K562 (cell line): ENCODE measurements around the gene CAPN7. TPM values are rescaled to one million over a fixed set of nuclear protein-coding genes. Genes with fewer than 3 reads are reported as not detected.

Experiments used
- ATAC-seq: fragments of 200-7000 bp; cut with Tn5 transposase; 3 replicates; pipeline ENCODE4 v1.9.1; 2020; ENCODE audit warnings: moderate library complexity
- BruUV-seq: library from RNA; stranded (reverse); fragments of 400-500 nt; replicated peaks from 2 replicates; lab custom pipeline; 2021; lab: Mats Ljungman, UMichigan
- CTCF ChIA-PET: fragments of 300-600 bp; formaldehyde crosslinking; extraction: SDS; loops from one replicate; lab custom pipeline; 2021; ENCODE audit warnings: low intra/inter-chr PET ratio; lab: Yijun Ruan, JAX
- POLR2A ChIA-PET: fragments of 300-600, 350-650 bp; sonication (Branson Sonifier 250); formaldehyde crosslinking; extraction: SDS; loops from one replicate; lab custom pipeline; 2021; ENCODE audit warnings: antibody characterized with exemption, inconsistent platforms; lab: Yijun Ruan, JAX
- DNase-seq, 4 experiments: peaks; one replicate each; pipeline versions ENCODE4 v3.0.0 to v3.0.0-alpha.2; 2011 to 2018; ENCODE audit warnings: low spot score in 3 of 4, mixed read lengths in 3 of 4; ENCODE audit errors: extremely low read depth in 1 of 4
- FAIRE-seq: peaks from 2 replicates; lab custom pipeline; 2011; peaks lifted over from hg19 to GRCh38; lab: Jason Lieb, UNC
- H2AFZ ChIP-seq: 2 replicates; pipeline ENCODE4 v1.6.0; 2011; ENCODE audit warnings: low read depth, low read length, control low read depth, inconsistent platforms
- H3K27ac ChIP-seq: fragments of 200-600 bp; 3 replicates; pipeline ENCODE4 v1.8.0; 2011; ENCODE audit warnings: low read depth, mild to moderate bottlenecking, control low read depth, inconsistent platforms, low read length, moderate library complexity, mixed read lengths; ENCODE audit errors: extremely low read depth
- H3K27me3 ChIP-seq, 2 experiments: fragments of 300-600 bp in 1 of 2; 2 replicates in 1 of 2; 3 replicates in 1 of 2; pipeline versions ENCODE4 v1.6.0 to v1.8.0; 2011; ENCODE audit warnings: inconsistent platforms in 2 of 2, low read length in 2 of 2, mild to moderate bottlenecking in 1 of 2, mixed read lengths in 1 of 2, moderate library complexity in 1 of 2; ENCODE audit not compliant: control insufficient read depth in 2 of 2, insufficient read depth in 2 of 2
- H3K36me3 ChIP-seq: fragments of 300-600 bp; 3 replicates; pipeline ENCODE4 v1.8.0; 2011; ENCODE audit warnings: mild to moderate bottlenecking, low read length, inconsistent platforms; ENCODE audit not compliant: control insufficient read depth, insufficient read depth
- H3K4me1 ChIP-seq, 2 experiments: fragments of 200-600 bp in 1 of 2; replicated peaks in 1 of 2; 2 replicates in 1 of 2; 3 replicates in 1 of 2; pipeline versions ENCODE4 v1.5.1 to v1.8.0; 2011; ENCODE audit warnings: inconsistent platforms in 2 of 2, low read length in 2 of 2, mild to moderate bottlenecking in 1 of 2, mixed read lengths in 1 of 2, moderate library complexity in 1 of 2; ENCODE audit not compliant: control insufficient read depth in 2 of 2, insufficient read depth in 2 of 2
- H3K4me2 ChIP-seq: 2 replicates; pipeline ENCODE4 v1.6.1; 2011; ENCODE audit warnings: low read length, control low read depth, inconsistent platforms, mixed read lengths; ENCODE audit not compliant: insufficient read depth
- H3K4me3 ChIP-seq: fragments of 200-600 bp; sonication (generic), shearing (Covaris generic); 2 replicates; pipeline ENCODE4 v1.5.1; 2016; ENCODE audit warnings: control low read depth, inconsistent platforms
- H3K79me2 ChIP-seq: fragments of 200-600 bp; 3 replicates; pipeline ENCODE4 v1.8.0; 2011; ENCODE audit warnings: low read length, inconsistent platforms; ENCODE audit not compliant: control insufficient read depth, insufficient read depth
- H3K9ac ChIP-seq, 2 experiments: 2 replicates each; pipeline versions ENCODE4 v1.6.0 to v1.6.1; 2011; ENCODE audit warnings: low read depth in 2 of 2, low read length in 2 of 2, control low read depth in 1 of 2, inconsistent platforms in 1 of 2, mild to moderate bottlenecking in 1 of 2, mixed read lengths in 1 of 2; ENCODE audit not compliant: insufficient read depth in 1 of 2
- H3K9me1 ChIP-seq: one replicate; pipeline ENCODE4 v1.6.0; 2011; ENCODE audit warnings: inconsistent platforms, mild to moderate bottlenecking, low read length, moderate library complexity; ENCODE audit not compliant: control insufficient read depth, insufficient read depth
- H3K9me3 ChIP-seq: replicated peaks from 2 replicates; pipeline ENCODE4 v1.5.1; 2011; ENCODE audit warnings: low read depth, low read length, inconsistent platforms; ENCODE audit not compliant: control insufficient read depth, insufficient read depth
- H4K20me1 ChIP-seq: replicated peaks from 2 replicates; pipeline ENCODE4 v1.6.1; 2011; ENCODE audit warnings: low read length, inconsistent platforms, mixed read lengths; ENCODE audit not compliant: control insufficient read depth, insufficient read depth
- CBFA2T2 ChIP-seq: fragments of 450-650 bp; conservative IDR thresholded peaks from 2 replicates; pipeline ENCODE4 v1.6.1; 2017; ENCODE audit warnings: mild to moderate bottlenecking
- GTF2A2 ChIP-seq: IDR thresholded peaks from 2 replicates; pipeline ENCODE4 v1.6.1; 2016; ENCODE audit warnings: mild to moderate bottlenecking, missing genetic modification characterization, missing compliant biosample characterization
- NR2C1 ChIP-seq, 2 experiments: fragments of 450-650 bp; IDR thresholded peaks; 2 replicates each; pipeline ENCODE4 v1.6.1; 2017; ENCODE audit warnings: mild to moderate bottlenecking in 2 of 2, antibody characterized with exemption in 1 of 2, inconsistent platforms in 1 of 2, missing compliant biosample characterization in 1 of 2, missing genetic modification characterization in 1 of 2
- RCOR1 ChIP-seq, 2 experiments: IDR thresholded peaks; 2 replicates each; pipeline ENCODE4 v1.6.1; 2012; ENCODE audit warnings: low read depth in 2 of 2, low read length in 2 of 2, borderline replicate concordance in 1 of 2, improper control_type of control experiment in 1 of 2
- TAL1 ChIP-seq: fragments of 450-650 bp; IDR thresholded peaks from 2 replicates; pipeline ENCODE4 v1.6.1; 2016; ENCODE audit warnings: mild to moderate bottlenecking
- ZFP30 ChIP-seq: fragments of 250-450 bp; sonication (Bioruptor Pico); IDR thresholded peaks from 2 replicates; pipeline ENCODE4 v1.8.0; 2022; ENCODE audit warnings: moderate library complexity, mild to moderate bottlenecking, inconsistent platforms, borderline replicate concordance
- ZNF586 ChIP-seq: fragments of 450-650 bp; formaldehyde crosslinking; conservative IDR thresholded peaks from 2 replicates; pipeline ENCODE4 v1.4.0; 2020; ENCODE audit warnings: mild to moderate bottlenecking, moderate library complexity
- ZNF695 ChIP-seq: fragments of 450-650 bp; formaldehyde crosslinking; IDR thresholded peaks from 2 replicates; pipeline ENCODE4 v1.4.0; 2020; ENCODE audit warnings: mild to moderate bottlenecking, moderate library complexity
- ZNF77 ChIP-seq: fragments of 250-450 bp; sonication (Bioruptor Pico); IDR thresholded peaks from 2 replicates; pipeline ENCODE4 v1.5.0; 2020
- ZSCAN32 ChIP-seq: fragments of 450-650 bp; formaldehyde crosslinking; IDR thresholded peaks from 2 replicates; pipeline ENCODE4 v1.4.0; 2020; ENCODE audit warnings: mild to moderate bottlenecking, moderate library complexity
- WGBS: fragments of 100-300 bp; shearing (Covaris generic); methylation state at CpG from one replicate; pipeline ENCODE4 v1.1.6; 2016; ENCODE audit warnings: low coverage, mixed read lengths; ENCODE audit not compliant: insufficient coverage; ENCODE audit errors: missing lambda C conversion rate; 5-methylcytosine and 5-hydroxymethylcytosine counted together
- in situ Hi-C: fragments of 300-500 bp; cut with MboI; formaldehyde crosslinking; loops from 4 replicates; pipeline ENCODE4 v1.15.0; 2018; ENCODE audit warnings: inconsistent platforms, mixed read lengths
- intact Hi-C: fragments of 100-400 bp; cut with micrococcal nuclease; formaldehyde crosslinking; loops from 2 replicates; pipeline ENCODE4 v1.14.2; 2022
- polyA plus RNA-seq, 8 experiments: library from polyadenylated mRNA; depleted of rRNA in 4 of 8; stranded (reverse) in 5 of 8; unstranded in 3 of 8; fragments of >200 nt; fragmentation: Nextera tagmentation in 2 of 8; fragmentation: Illumina TruSeq in 1 of 8; extraction: Ambion mirVana in 2 of 8; extraction: Trizol in 1 of 8; gene quantifications; 2 replicates each; pipeline versions ENCODE4 v1.2.1 to v1.2.3, GENCODE V29; 2011 to 2014; ENCODE audit warnings: inconsistent platforms in 1 of 8, missing spikeins in 1 of 8
- total RNA-seq, 7 experiments: library from RNA; depleted of rRNA in 6 of 7; stranded (reverse); fragments of >200 nt in 6 of 7; fragmentation: Illumina TruSeq in 2 of 7; extraction: Trizol in 2 of 7; gene quantifications; 2 replicates each; pipeline versions ENCODE4 v1.2.1 to v1.2.3, GENCODE V29; 2011 to 2021; ENCODE audit warnings: low replicate concordance in 1 of 7
- TF ChIP-seq, protein P1 (sequence below): sonication (generic); formaldehyde crosslinking; IDR thresholded peaks from 2 replicates; pipeline ENCODE4 v1.8.1; 2023; ENCODE audit warnings: mild to moderate bottlenecking, missing genetic modification reagents
- TF ChIP-seq, protein P2 (sequence below), 2 experiments: IDR thresholded peaks in 1 of 2; conservative IDR thresholded peaks in 1 of 2; 2 replicates each; pipeline ENCODE4 v1.6.1; 2016; ENCODE audit warnings: low read depth in 2 of 2, mild to moderate bottlenecking in 1 of 2, missing compliant biosample characterization in 1 of 2, missing genetic modification characterization in 1 of 2, moderate library complexity in 1 of 2
- TF ChIP-seq, protein P3 (sequence below): fragments of 200-800 bp; sonication (Bioruptor generic); IDR thresholded peaks from 2 replicates; pipeline ENCODE4 v1.6.1; 2017; ENCODE audit warnings: missing genetic modification characterization, missing compliant biosample characterization

CAPN7 gene
- total and polyA plus RNA-seq, 9 of the 15 experiments (the other 6 are each of a cell fraction or from before 2014, with no cell fraction given) = 6.5 to 42.7 (median 32.7) TPM

DNA sequence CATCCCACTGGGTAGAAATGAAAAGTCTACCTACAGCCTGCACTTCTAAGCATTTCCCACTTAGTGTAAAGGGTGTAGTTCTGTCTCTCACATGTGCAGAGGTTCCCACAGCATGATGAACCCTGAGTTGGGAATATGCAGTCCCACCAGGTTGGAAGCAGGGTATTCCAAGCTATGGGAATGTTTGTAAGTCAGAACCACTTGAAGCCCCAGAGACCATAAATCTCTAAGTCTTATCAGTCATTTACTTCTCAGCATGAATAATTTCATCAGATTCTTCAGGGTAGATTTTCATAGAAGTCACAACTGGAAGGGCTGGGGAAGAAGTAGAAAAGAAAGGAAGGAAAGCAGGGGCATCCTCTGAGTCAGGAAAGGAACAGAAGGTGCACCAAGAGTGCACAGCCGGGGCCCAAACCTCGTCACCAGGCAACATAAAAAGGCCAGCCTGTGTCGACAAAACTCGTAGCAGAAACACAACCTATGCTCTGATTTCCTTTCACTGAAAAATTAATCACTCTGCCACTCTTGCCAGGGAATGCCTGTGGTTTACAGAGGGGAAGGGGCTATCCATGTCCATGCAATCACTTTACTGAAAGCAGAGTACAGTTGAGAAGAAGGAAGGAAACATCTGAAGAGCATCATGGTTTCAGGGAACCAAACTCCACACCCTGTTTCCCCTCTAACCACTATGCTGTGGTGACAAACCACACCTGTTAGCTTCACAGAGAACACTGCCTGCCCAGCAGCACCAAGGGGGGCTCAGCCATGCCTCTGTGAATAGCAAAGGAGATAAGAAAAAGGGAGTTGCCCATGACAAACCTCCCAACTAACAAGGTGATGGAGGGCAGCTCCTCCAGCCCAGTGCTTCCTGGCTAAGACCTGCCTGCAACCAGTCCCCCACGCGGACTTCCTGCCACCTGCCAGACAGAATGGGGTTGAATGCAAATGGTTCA lies 85.8 kb downstream of the CAPN7 start:
- peak overlapping the region in 1 of 2 experiments; percentile 59; a peak in 1 of 4 replicates for H3K9ac ChIP-seq
- H3K27me3 ChIP-seq = no peaks in the 10 kb centered on the region
- no peaks in the 10 kb centered on the region for H3K9me3 ChIP-seq
- peaks cover 22 to 53% of the 10 kb centered on the region in 2 experiments for H3K4me1 ChIP-seq
- no peak overlapping the region for H3K27ac ChIP-seq
- no TSS peak for BruUV-seq
- peak; percentile 44 for ATAC-seq
- ChIA-PET POLR2A (interaction anchor here (0.6 to 1.6 kb wide), 3 partner anchors 22 to 1177 kb away, joined by 3 to 4 read pairs (median 3); no protein-coding TSS in a partner anchor), CTCF (no interaction called here)
- H3K36me3 ChIP-seq = no peaks in the 10 kb centered on the region; the same call in 1 of the 3 replicates
- H3K4me2 ChIP-seq = no peak overlapping the region
- H2AFZ ChIP-seq = no peak overlapping the region
- peak in 2 of 4 experiments; percentile 41 to 44 for DNase-seq
- 53% methylated on average over 6 of the region's 6 CpGs for WGBS
- intact Hi-C loops = loop anchor here (2.0 kb wide), 1 partner anchor 23 kb away; no protein-coding TSS in a partner anchor
- no peak overlapping the region for H3K4me3 ChIP-seq
- no peak for FAIRE-seq
- H3K79me2 ChIP-seq = peaks cover 4% of the 10 kb centered on the region; the same call in 2 of the 3 replicates
- in situ Hi-C loops = no loop called here
- H3K9me1 ChIP-seq = no peaks in the 10 kb centered on the region
- no peaks in the 10 kb centered on the region for H4K20me1 ChIP-seq
- TF ChIP-seq ZNF77 (CRISPR knock-in tag) (no peak), ZSCAN32 (CRISPR knock-in tag) (no peak), RCOR1 (IDR thresholded peaks at IDR 0.05; ENCODE audit: borderline replicate concordance in 1 of 2, low read depth in 2 of 2, low read length in 2 of 2) (peak in 1 of 2 experiments; percentile 27; a peak in 1 of 4 replicates), ZNF695 (CRISPR knock-in tag) (no peak), ZNF586 (CRISPR knock-in tag) (no peak), TAL1 (no peak), CBFA2T2 (peak; percentile 35; the same call in 1 of the 2 replicates), ZFP30 (CRISPR knock-in tag) (no peak), NR2C1 (IDR thresholded peaks at IDR 0.05) (no peak), NR2C1 (tag; IDR thresholded peaks at IDR 0.05) (no peak), GTF2A2 (tag) (no peak)
- TF ChIP-seq, protein P1, sequence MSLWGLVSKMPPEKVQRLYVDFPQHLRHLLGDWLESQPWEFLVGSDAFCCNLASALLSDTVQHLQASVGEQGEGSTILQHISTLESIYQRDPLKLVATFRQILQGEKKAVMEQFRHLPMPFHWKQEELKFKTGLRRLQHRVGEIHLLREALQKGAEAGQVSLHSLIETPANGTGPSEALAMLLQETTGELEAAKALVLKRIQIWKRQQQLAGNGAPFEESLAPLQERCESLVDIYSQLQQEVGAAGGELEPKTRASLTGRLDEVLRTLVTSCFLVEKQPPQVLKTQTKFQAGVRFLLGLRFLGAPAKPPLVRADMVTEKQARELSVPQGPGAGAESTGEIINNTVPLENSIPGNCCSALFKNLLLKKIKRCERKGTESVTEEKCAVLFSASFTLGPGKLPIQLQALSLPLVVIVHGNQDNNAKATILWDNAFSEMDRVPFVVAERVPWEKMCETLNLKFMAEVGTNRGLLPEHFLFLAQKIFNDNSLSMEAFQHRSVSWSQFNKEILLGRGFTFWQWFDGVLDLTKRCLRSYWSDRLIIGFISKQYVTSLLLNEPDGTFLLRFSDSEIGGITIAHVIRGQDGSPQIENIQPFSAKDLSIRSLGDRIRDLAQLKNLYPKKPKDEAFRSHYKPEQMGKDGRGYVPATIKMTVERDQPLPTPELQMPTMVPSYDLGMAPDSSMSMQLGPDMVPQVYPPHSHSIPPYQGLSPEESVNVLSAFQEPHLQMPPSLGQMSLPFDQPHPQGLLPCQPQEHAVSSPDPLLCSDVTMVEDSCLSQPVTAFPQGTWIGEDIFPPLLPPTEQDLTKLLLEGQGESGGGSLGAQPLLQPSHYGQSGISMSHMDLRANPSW (CRISPR knock-in tag) = no peak
- TF ChIP-seq, protein P2, sequence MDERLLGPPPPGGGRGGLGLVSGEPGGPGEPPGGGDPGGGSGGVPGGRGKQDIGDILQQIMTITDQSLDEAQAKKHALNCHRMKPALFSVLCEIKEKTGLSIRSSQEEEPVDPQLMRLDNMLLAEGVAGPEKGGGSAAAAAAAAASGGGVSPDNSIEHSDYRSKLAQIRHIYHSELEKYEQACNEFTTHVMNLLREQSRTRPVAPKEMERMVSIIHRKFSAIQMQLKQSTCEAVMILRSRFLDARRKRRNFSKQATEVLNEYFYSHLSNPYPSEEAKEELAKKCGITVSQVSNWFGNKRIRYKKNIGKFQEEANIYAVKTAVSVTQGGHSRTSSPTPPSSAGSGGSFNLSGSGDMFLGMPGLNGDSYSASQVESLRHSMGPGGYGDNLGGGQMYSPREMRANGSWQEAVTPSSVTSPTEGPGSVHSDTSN (CRISPR knock-in tag; IDR thresholded peaks at IDR 0.05; ENCODE audit: low read depth) = no peak
- TF ChIP-seq, protein P2 (tag; conservative IDR thresholded peaks at IDR 0.05; ENCODE audit: low read depth) = peak; percentile 55
- TF ChIP-seq, protein P3, sequence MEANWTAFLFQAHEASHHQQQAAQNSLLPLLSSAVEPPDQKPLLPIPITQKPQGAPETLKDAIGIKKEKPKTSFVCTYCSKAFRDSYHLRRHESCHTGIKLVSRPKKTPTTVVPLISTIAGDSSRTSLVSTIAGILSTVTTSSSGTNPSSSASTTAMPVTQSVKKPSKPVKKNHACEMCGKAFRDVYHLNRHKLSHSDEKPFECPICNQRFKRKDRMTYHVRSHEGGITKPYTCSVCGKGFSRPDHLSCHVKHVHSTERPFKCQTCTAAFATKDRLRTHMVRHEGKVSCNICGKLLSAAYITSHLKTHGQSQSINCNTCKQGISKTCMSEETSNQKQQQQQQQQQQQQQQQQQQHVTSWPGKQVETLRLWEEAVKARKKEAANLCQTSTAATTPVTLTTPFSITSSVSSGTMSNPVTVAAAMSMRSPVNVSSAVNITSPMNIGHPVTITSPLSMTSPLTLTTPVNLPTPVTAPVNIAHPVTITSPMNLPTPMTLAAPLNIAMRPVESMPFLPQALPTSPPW (CRISPR knock-in tag) = no peak; the same call in 1 of the 2 replicates
